HepG2 (cell line): Measurements from ENCODE around the gene KIAA0825. TPM values are rescaled to one million over a fixed set of nuclear protein-coding genes. Genes with fewer than 3 reads are reported as not detected.

Experiments
- ATAC-seq: fragments of 200-7000 bp; cut with Tn5 transposase; 3 replicates; pipeline ENCODE4 v1.9.1; 2020; ENCODE audit warnings: mild to moderate bottlenecking, moderate library complexity
- BruUV-seq: library from RNA; stranded (reverse); fragments of 400-500 nt; replicated peaks from 2 replicates; lab custom pipeline; 2021; lab: Mats Ljungman, UMichigan
- CTCF ChIA-PET: fragments of 300-600 bp; formaldehyde crosslinking; extraction: SDS; loops from one replicate; lab custom pipeline; 2021; ENCODE audit warnings: low total read pairs, inconsistent platforms, low intra/inter-chr PET ratio; lab: Yijun Ruan, JAX
- POLR2A ChIA-PET: fragments of 350-600 bp; sonication (Branson Sonifier 250); formaldehyde crosslinking; loops from one replicate; lab custom pipeline; 2020; ENCODE audit warnings: antibody characterized with exemption, inconsistent platforms; lab: Yijun Ruan, JAX
- DNase-seq: peaks from one replicate; pipeline ENCODE4 v3.0.0-alpha.2; 2015; ENCODE audit warnings: low spot score
- FAIRE-seq: peaks from 3 replicates; lab custom pipeline; 2011; peaks lifted over from hg19 to GRCh38; lab: Jason Lieb, UNC
- H2AFZ ChIP-seq: one replicate; pipeline ENCODE4 v1.6.1; 2011; ENCODE audit warnings: low read length, inconsistent platforms
- H3K27ac ChIP-seq: fragments of 300-600 bp; 3 replicates; pipeline ENCODE4 v1.8.0; 2011; ENCODE audit warnings: mixed run types, mild to moderate bottlenecking, mixed read lengths, low read length, inconsistent platforms; ENCODE audit not compliant: insufficient read depth; ENCODE audit errors: extremely low read length
- H3K27me3 ChIP-seq, 2 experiments: fragments of 200-600 bp in 1 of 2; 2 replicates in 1 of 2; 3 replicates in 1 of 2; pipeline versions ENCODE4 v1.6.0 to v1.8.0; 2011; ENCODE audit warnings: low read length in 2 of 2, mild to moderate bottlenecking in 2 of 2, moderate library complexity in 2 of 2, inconsistent platforms in 1 of 2; ENCODE audit not compliant: insufficient read depth in 2 of 2, control insufficient read depth in 1 of 2
- H3K36me3 ChIP-seq, 2 experiments: fragments of 200-600 bp in 1 of 2; replicated peaks in 1 of 2; 2 replicates in 1 of 2; 3 replicates in 1 of 2; pipeline versions ENCODE4 v1.5.1 to v1.8.0; 2011; ENCODE audit warnings: low read length in 2 of 2, inconsistent platforms in 1 of 2; ENCODE audit not compliant: insufficient read depth in 2 of 2, control insufficient read depth in 1 of 2
- H3K4me1 ChIP-seq: 2 replicates; pipeline ENCODE4 v1.5.1; 2012; ENCODE audit warnings: low read length, inconsistent platforms; ENCODE audit not compliant: insufficient read depth
- H3K4me2 ChIP-seq: 2 replicates; pipeline ENCODE4 v1.6.0; 2011; ENCODE audit warnings: low read depth, low read length, inconsistent platforms
- H3K4me3 ChIP-seq, 3 experiments: fragments of 200-600 bp in 1 of 3; sonication (generic), shearing (Covaris generic) in 1 of 3; replicated peaks in 1 of 3; 2 replicates each; pipeline ENCODE4 v1.5.1; 2011 to 2016; ENCODE audit warnings: low read length in 3 of 3, inconsistent platforms in 2 of 3, low read depth in 2 of 3, mild to moderate bottlenecking in 2 of 3, control low read depth in 1 of 3, mixed read lengths in 1 of 3; ENCODE audit not compliant: insufficient read depth in 1 of 3
- H3K79me2 ChIP-seq: one replicate; pipeline ENCODE4 v1.6.1; 2011; ENCODE audit warnings: low read length, inconsistent platforms; ENCODE audit not compliant: insufficient read depth
- H3K9ac ChIP-seq: 2 replicates; pipeline ENCODE4 v1.6.0; 2011; ENCODE audit warnings: mild to moderate bottlenecking, low read depth, low read length, inconsistent platforms; ENCODE audit not compliant: insufficient read depth
- H3K9me3 ChIP-seq: 2 replicates; pipeline ENCODE4 v1.5.1; 2012; ENCODE audit warnings: mild to moderate bottlenecking, low read length
- H4K20me1 ChIP-seq: 2 replicates; pipeline ENCODE4 v1.6.0; 2011; ENCODE audit warnings: inconsistent platforms, mild to moderate bottlenecking, low read length, moderate library complexity; ENCODE audit not compliant: insufficient read depth
- ATF1 ChIP-seq: IDR thresholded peaks from 2 replicates; pipeline ENCODE4 v1.6.1; 2016; ENCODE audit warnings: mild to moderate bottlenecking, control low read depth
- CEBPB ChIP-seq: IDR thresholded peaks from 2 replicates; pipeline ENCODE4 v1.6.1; 2011; ENCODE audit warnings: low read depth, low read length, improper control_type of control experiment, borderline replicate concordance
- FLYWCH1 ChIP-seq: sonication (generic); formaldehyde crosslinking; IDR thresholded peaks from 2 replicates; pipeline ENCODE4 v1.8.1; 2023; ENCODE audit warnings: mild to moderate bottlenecking, missing genetic modification reagents
- IRF2 ChIP-seq: IDR thresholded peaks from 2 replicates; pipeline ENCODE4 v1.6.1; 2018; ENCODE audit warnings: missing genetic modification reagents, missing compliant biosample characterization
- KAT7 ChIP-seq: IDR thresholded peaks from 2 replicates; pipeline ENCODE4 v1.6.1; 2018; ENCODE audit warnings: borderline replicate concordance, missing compliant biosample characterization
- KDM2A ChIP-seq: sonication (generic); formaldehyde crosslinking; IDR thresholded peaks from 2 replicates; pipeline ENCODE4 v1.4.0; 2020; ENCODE audit warnings: low read depth, missing genetic modification reagents, borderline replicate concordance
- MAFF ChIP-seq: IDR thresholded peaks from 2 replicates; pipeline ENCODE4 v1.6.1; 2011; ENCODE audit warnings: low read depth, low read length, improper control_type of control experiment
- MAFK ChIP-seq, 2 experiments: IDR thresholded peaks in 1 of 2; conservative IDR thresholded peaks in 1 of 2; 2 replicates each; pipeline ENCODE4 v1.6.1; 2011; ENCODE audit warnings: improper control_type of control experiment in 2 of 2, low read length in 2 of 2
- SIX1 ChIP-seq: sonication (generic); formaldehyde crosslinking; IDR thresholded peaks from 2 replicates; pipeline ENCODE4 v1.4.0; 2020; ENCODE audit warnings: missing genetic modification reagents, borderline replicate concordance
- SIX4 ChIP-seq: sonication (generic); formaldehyde crosslinking; IDR thresholded peaks from 2 replicates; pipeline ENCODE4 v1.4.0; 2020; ENCODE audit warnings: missing genetic modification reagents
- SYNCRIP ChIP-seq: fragments of 200-400 bp; formaldehyde crosslinking; IDR thresholded peaks from 2 replicates; pipeline ENCODE4 v1.6.1; 2018; ENCODE audit warnings: mild to moderate bottlenecking, low read depth, low read length; ENCODE audit not compliant: insufficient read depth
- ZBTB7B ChIP-seq: sonication (generic); formaldehyde crosslinking; IDR thresholded peaks from 2 replicates; pipeline ENCODE4 v1.4.0; 2020; ENCODE audit warnings: missing genetic modification reagents
- ZNF292 ChIP-seq: sonication (generic); formaldehyde crosslinking; IDR thresholded peaks from 2 replicates; pipeline ENCODE4 v1.8.1; 2022; ENCODE audit warnings: mild to moderate bottlenecking, low read depth, missing genetic modification reagents, borderline replicate concordance
- ZNF616 ChIP-seq: sonication (generic); formaldehyde crosslinking; IDR thresholded peaks from 2 replicates; pipeline ENCODE4 v1.5.0; 2020; ENCODE audit warnings: low read depth, mild to moderate bottlenecking, missing genetic modification reagents
- WGBS: methylation state at CpG from one replicate; pipeline ENCODE4 v1.1.6; 2017; ENCODE audit warnings: low lambda C conversion rate; 5-methylcytosine and 5-hydroxymethylcytosine counted together
- in situ Hi-C: cut with HindIII; loops from 2 replicates; pipeline ENCODE4 v1.10.0; 2017; ENCODE audit warnings: low pct_unique_long_range_greater_than_20kb; ENCODE audit not compliant: extremely low pct_ligation_motif_present
- intact Hi-C: fragments of 100-400 bp; cut with micrococcal nuclease; formaldehyde crosslinking; loops from one replicate; pipeline ENCODE4 v1.10.0; 2022; ENCODE audit not compliant: unreplicated experiment
- polyA plus RNA-seq, 8 experiments: library from polyadenylated mRNA; depleted of rRNA in 3 of 8; stranded (reverse) in 7 of 8; unstranded in 1 of 8; fragments of >200 nt; fragmentation: Illumina TruSeq in 4 of 8; extraction: Trizol in 4 of 8; gene quantifications; 2 replicates each; pipeline versions ENCODE4 v1.2.1 to v1.2.3, GENCODE V29; 2011 to 2016; ENCODE audit warnings: low read depth in 4 of 8, missing spikeins in 1 of 8, mixed read lengths in 1 of 8; ENCODE audit not compliant: insufficient read depth in 1 of 8
- total RNA-seq, 5 experiments: library from RNA; depleted of rRNA; stranded (reverse); fragments of >200 nt; fragmentation: Illumina TruSeq; extraction: Trizol; gene quantifications; 2 replicates each; pipeline ENCODE4 v1.2.3, GENCODE V29; 2016; ENCODE audit warnings: low read depth in 1 of 5
- TF ChIP-seq, protein P1 (sequence below): sonication (generic); formaldehyde crosslinking; IDR thresholded peaks from 2 replicates; pipeline ENCODE4 v1.4.0; 2020; ENCODE audit warnings: missing genetic modification reagents

Gene KIAA0825
- total and polyA plus RNA-seq, 2 of the 13 experiments (the other 11 are each of a cell fraction or from before 2014, with no cell fraction given) = 0.05 to 0.51 TPM

DNA sequence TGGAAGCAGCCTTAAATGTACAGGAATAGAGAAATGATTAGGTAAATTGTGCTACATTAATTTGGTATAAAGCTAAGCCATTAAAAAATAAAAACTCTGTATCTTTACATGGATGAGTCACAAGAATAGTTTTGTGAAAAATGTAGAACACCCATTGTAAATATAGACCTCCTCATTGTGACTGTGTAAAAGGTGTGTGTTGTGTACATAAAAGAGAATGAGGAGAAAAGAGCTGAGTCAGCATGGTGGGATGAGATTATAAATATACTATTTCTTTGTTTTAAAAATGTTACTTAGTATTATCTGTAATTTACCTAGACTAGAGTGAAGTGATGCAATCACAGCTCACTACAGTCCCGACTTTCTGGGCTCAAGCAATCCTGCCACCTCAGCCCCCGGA, 250.5 kb downstream of the KIAA0825 start:
- Histone ChIP-seq H3K36me3 (no peaks in the 10 kb centered on the region), H3K27me3 (no peaks in the 10 kb centered on the region), H3K27ac (no peak overlapping the region), H3K4me3 (no peak overlapping the region), H4K20me1 (no peaks in the 10 kb centered on the region), H3K79me2 (no peaks in the 10 kb centered on the region), H3K9me3 (no peaks in the 10 kb centered on the region), H2AFZ (no peak overlapping the region), H3K4me2 (no peak overlapping the region), H3K4me1 (no peaks in the 10 kb centered on the region), H3K9ac (no peak overlapping the region)
- WGBS = 24% methylated on average over 2 of the region's 2 CpGs
- TF ChIP-seq SYNCRIP (no peak), MAFK (conservative IDR thresholded peaks at IDR 0.05 in 1 of 2, IDR thresholded peaks at IDR 0.05 in 1 of 2; ENCODE audit: low read length in 2 of 2) (peak; percentile 97 to 99), MAFF (peak; percentile 98), CEBPB (peak; percentile 27; the same call in 1 of the 2 replicates), SIX4 (CRISPR knock-in tag) (no peak)
- ATAC-seq = no peak
- POLR2A ChIA-PET = no interaction called here
- intact Hi-C loops = no loop called here
- CTCF ChIA-PET = no interaction called here
- in situ Hi-C loops = no loop called here
- no peak for FAIRE-seq
- no peak for DNase-seq
- BruUV-seq = no TSS peak

DNA sequence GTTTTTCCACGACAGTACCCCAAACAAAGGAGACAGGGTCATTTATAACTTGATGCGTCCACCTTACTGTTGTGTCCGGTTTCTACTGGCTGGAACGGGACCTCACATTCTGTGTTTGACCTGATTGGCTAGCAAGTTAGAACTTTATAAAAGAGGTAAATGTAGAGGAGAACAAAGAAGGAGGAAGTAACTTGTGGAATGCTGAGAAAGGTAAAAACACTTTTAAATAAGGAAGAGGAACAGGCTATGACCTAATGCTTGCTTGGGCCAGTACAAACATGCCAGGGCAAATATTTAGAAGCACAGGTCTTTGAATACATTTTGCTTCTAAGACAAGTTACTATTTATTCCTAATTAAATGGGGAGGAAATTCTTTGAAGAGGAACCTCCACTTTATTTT, 251.6 kb downstream of the KIAA0825 start:
- DNase-seq = no peak
- no peaks in the 10 kb centered on the region for H3K4me1 ChIP-seq
- no peak overlapping the region for H3K27ac ChIP-seq
- no peaks in the 10 kb centered on the region for H3K36me3 ChIP-seq
- BruUV-seq = no TSS peak
- FAIRE-seq = no peak
- H3K9ac ChIP-seq = no peak overlapping the region
- no peaks in the 10 kb centered on the region for H3K79me2 ChIP-seq
- no peak for ATAC-seq
- no peak for TF ChIP-seq SYNCRIP
- no peak for TF ChIP-seq SIX1 (CRISPR knock-in tag)
- TF ChIP-seq KDM2A = no peak
- TF ChIP-seq, protein P1, sequence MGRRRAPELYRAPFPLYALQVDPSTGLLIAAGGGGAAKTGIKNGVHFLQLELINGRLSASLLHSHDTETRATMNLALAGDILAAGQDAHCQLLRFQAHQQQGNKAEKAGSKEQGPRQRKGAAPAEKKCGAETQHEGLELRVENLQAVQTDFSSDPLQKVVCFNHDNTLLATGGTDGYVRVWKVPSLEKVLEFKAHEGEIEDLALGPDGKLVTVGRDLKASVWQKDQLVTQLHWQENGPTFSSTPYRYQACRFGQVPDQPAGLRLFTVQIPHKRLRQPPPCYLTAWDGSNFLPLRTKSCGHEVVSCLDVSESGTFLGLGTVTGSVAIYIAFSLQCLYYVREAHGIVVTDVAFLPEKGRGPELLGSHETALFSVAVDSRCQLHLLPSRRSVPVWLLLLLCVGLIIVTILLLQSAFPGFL (CRISPR knock-in tag) = no peak
- TF ChIP-seq ZBTB7B (CRISPR knock-in tag) = no peak
- TF ChIP-seq FLYWCH1 (CRISPR knock-in tag) = no peak
- TF ChIP-seq ZNF616 (CRISPR knock-in tag) = no peak
- TF ChIP-seq ATF1 (CRISPR knock-in tag) = no peak
- TF ChIP-seq KAT7 (CRISPR knock-in tag) = no peak
- TF ChIP-seq IRF2 (CRISPR knock-in tag) = no peak
- no peak for TF ChIP-seq ZNF292 (CRISPR knock-in tag)
- 61% methylated on average over 4 of the region's 4 CpGs for WGBS
- CTCF ChIA-PET = no interaction called here
- no peak overlapping the region for H2AFZ ChIP-seq
- in situ Hi-C loops = no loop called here
- POLR2A ChIA-PET = no interaction called here
- no peak overlapping the region for H3K4me3 ChIP-seq
- H3K9me3 ChIP-seq = no peaks in the 10 kb centered on the region
- no peaks in the 10 kb centered on the region for H4K20me1 ChIP-seq
- H3K4me2 ChIP-seq = no peak overlapping the region
- no peaks in the 10 kb centered on the region for H3K27me3 ChIP-seq
- intact Hi-C loops = no loop called here
